ENCODE data around the gene TMEM151A.

- TF ChIP-seq, protein P1, sequence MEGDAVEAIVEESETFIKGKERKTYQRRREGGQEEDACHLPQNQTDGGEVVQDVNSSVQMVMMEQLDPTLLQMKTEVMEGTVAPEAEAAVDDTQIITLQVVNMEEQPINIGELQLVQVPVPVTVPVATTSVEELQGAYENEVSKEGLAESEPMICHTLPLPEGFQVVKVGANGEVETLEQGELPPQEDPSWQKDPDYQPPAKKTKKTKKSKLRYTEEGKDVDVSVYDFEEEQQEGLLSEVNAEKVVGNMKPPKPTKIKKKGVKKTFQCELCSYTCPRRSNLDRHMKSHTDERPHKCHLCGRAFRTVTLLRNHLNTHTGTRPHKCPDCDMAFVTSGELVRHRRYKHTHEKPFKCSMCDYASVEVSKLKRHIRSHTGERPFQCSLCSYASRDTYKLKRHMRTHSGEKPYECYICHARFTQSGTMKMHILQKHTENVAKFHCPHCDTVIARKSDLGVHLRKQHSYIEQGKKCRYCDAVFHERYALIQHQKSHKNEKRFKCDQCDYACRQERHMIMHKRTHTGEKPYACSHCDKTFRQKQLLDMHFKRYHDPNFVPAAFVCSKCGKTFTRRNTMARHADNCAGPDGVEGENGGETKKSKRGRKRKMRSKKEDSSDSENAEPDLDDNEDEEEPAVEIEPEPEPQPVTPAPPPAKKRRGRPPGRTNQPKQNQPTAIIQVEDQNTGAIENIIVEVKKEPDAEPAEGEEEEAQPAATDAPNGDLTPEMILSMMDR (conservative IDR thresholded peaks at IDR 0.05; ENCODE audit: low read depth in 2 of 2), result no peak
- no peak for TF ChIP-seq EZH2 (IDR thresholded peaks at IDR 0.05; ENCODE audit: low read depth, unreplicated experiment)
- TF ChIP-seq EZH2phosphoT487 (IDR thresholded peaks at IDR 0.05; ENCODE audit: unreplicated experiment), result no peak
- TF ChIP-seq POLR2AphosphoS5 (IDR thresholded peaks at IDR 0.05; ENCODE audit: low read depth), result no peak
- TF ChIP-seq, protein P2, sequence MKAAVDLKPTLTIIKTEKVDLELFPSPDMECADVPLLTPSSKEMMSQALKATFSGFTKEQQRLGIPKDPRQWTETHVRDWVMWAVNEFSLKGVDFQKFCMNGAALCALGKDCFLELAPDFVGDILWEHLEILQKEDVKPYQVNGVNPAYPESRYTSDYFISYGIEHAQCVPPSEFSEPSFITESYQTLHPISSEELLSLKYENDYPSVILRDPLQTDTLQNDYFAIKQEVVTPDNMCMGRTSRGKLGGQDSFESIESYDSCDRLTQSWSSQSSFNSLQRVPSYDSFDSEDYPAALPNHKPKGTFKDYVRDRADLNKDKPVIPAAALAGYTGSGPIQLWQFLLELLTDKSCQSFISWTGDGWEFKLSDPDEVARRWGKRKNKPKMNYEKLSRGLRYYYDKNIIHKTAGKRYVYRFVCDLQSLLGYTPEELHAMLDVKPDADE (IDR thresholded peaks at IDR 0.05), result no peak
- TF ChIP-seq CREB1 (CRISPR knock-in tag; IDR thresholded peaks at IDR 0.05; ENCODE audit: low read depth), result no peak
- TF ChIP-seq, protein P3, sequence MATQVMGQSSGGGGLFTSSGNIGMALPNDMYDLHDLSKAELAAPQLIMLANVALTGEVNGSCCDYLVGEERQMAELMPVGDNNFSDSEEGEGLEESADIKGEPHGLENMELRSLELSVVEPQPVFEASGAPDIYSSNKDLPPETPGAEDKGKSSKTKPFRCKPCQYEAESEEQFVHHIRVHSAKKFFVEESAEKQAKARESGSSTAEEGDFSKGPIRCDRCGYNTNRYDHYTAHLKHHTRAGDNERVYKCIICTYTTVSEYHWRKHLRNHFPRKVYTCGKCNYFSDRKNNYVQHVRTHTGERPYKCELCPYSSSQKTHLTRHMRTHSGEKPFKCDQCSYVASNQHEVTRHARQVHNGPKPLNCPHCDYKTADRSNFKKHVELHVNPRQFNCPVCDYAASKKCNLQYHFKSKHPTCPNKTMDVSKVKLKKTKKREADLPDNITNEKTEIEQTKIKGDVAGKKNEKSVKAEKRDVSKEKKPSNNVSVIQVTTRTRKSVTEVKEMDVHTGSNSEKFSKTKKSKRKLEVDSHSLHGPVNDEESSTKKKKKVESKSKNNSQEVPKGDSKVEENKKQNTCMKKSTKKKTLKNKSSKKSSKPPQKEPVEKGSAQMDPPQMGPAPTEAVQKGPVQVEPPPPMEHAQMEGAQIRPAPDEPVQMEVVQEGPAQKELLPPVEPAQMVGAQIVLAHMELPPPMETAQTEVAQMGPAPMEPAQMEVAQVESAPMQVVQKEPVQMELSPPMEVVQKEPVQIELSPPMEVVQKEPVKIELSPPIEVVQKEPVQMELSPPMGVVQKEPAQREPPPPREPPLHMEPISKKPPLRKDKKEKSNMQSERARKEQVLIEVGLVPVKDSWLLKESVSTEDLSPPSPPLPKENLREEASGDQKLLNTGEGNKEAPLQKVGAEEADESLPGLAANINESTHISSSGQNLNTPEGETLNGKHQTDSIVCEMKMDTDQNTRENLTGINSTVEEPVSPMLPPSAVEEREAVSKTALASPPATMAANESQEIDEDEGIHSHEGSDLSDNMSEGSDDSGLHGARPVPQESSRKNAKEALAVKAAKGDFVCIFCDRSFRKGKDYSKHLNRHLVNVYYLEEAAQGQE (IDR thresholded peaks at IDR 0.05; ENCODE audit: unreplicated experiment), result no peak
- TF ChIP-seq NANOG (IDR thresholded peaks at IDR 0.05; ENCODE audit: borderline replicate concordance), result no peak
- TF ChIP-seq ZNF114 (CRISPR knock-in tag; IDR thresholded peaks at IDR 0.05), result no peak
- no peak for TF ChIP-seq ZNF331 (CRISPR knock-in tag; IDR thresholded peaks at IDR 0.05; ENCODE audit: low read depth)
- no peak for TF ChIP-seq JUNB (IDR thresholded peaks at IDR 0.05; ENCODE audit: unreplicated experiment)
- no peak for TF ChIP-seq STAT1 (IDR thresholded peaks at IDR 0.05; ENCODE audit: unreplicated experiment)
- TF ChIP-seq, protein P4, sequence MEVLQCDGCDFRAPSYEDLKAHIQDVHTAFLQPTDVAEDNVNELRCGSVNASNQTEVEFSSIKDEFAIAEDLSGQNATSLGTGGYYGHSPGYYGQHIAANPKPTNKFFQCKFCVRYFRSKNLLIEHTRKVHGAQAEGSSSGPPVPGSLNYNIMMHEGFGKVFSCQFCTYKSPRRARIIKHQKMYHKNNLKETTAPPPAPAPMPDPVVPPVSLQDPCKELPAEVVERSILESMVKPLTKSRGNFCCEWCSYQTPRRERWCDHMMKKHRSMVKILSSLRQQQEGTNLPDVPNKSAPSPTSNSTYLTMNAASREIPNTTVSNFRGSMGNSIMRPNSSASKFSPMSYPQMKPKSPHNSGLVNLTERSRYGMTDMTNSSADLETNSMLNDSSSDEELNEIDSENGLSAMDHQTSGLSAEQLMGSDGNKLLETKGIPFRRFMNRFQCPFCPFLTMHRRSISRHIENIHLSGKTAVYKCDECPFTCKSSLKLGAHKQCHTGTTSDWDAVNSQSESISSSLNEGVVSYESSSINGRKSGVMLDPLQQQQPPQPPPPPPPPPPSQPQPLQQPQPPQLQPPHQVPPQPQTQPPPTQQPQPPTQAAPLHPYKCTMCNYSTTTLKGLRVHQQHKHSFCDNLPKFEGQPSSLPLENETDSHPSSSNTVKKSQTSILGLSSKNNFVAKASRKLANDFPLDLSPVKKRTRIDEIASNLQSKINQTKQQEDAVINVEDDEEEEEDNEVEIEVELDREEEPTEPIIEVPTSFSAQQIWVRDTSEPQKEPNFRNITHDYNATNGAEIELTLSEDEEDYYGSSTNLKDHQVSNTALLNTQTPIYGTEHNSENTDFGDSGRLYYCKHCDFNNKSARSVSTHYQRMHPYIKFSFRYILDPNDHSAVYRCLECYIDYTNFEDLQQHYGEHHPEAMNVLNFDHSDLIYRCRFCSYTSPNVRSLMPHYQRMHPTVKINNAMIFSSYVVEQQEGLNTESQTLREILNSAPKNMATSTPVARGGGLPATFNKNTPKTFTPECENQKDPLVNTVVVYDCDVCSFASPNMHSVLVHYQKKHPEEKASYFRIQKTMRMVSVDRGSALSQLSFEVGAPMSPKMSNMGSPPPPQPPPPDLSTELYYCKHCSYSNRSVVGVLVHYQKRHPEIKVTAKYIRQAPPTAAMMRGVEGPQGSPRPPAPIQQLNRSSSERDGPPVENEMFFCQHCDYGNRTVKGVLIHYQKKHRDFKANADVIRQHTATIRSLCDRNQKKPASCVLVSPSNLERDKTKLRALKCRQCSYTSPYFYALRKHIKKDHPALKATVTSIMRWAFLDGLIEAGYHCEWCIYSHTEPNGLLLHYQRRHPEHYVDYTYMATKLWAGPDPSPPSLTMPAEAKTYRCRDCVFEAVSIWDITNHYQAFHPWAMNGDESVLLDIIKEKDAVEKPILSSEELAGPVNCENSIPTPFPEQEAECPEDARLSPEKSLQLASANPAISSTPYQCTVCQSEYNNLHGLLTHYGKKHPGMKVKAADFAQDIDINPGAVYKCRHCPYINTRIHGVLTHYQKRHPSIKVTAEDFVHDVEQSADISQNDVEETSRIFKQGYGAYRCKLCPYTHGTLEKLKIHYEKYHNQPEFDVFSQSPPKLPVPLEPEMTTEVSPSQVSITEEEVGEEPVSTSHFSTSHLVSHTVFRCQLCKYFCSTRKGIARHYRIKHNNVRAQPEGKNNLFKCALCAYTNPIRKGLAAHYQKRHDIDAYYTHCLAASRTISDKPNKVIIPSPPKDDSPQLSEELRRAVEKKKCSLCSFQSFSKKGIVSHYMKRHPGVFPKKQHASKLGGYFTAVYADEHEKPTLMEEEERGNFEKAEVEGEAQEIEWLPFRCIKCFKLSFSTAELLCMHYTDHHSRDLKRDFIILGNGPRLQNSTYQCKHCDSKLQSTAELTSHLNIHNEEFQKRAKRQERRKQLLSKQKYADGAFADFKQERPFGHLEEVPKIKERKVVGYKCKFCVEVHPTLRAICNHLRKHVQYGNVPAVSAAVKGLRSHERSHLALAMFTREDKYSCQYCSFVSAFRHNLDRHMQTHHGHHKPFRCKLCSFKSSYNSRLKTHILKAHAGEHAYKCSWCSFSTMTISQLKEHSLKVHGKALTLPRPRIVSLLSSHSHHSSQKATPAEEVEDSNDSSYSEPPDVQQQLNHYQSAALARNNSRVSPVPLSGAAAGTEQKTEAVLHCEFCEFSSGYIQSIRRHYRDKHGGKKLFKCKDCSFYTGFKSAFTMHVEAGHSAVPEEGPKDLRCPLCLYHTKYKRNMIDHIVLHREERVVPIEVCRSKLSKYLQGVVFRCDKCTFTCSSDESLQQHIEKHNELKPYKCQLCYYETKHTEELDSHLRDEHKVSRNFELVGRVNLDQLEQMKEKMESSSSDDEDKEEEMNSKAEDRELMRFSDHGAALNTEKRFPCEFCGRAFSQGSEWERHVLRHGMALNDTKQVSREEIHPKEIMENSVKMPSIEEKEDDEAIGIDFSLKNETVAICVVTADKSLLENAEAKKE (CRISPR knock-in tag; IDR thresholded peaks at IDR 0.05), result no peak
These were observed 17.5 kb upstream of the TMEM151A start for GRCh38 chr11:66274219-66274618.
